ENCODE measurements around the gene TTLL9. TPM values are rescaled to one million over a fixed set of nuclear protein-coding genes. Genes with fewer than 3 reads are reported as not detected.
"Not testable (repeated sequence)": the region's sequence is repeated elsewhere in the genome, so short reads cannot be mapped to it uniquely, and the experiment has no call there.

Gene TTLL9
- total and polyA plus RNA-seq, 8 donors, result 0.14 to 1.4 (median 0.35) TPM; not detected in 1

GRCh38 chr20:31824125-31824485 lies 46.3 kb upstream of the TTLL9 start:
- 77 to 82% methylated on average over 4 of the region's 4 CpGs for WGBS, 2 donors
- Histone ChIP-seq H3K4me1 (peaks cover 0 to 11% (median 0%) of the 10 kb centered on the region in 3 donors), H3K27ac (no peak overlapping the region), H3K9me3 (no peaks in the 10 kb centered on the region), H3K36me3 (no peaks in the 10 kb centered on the region), H3K4me3 (no peak overlapping the region), H3K27me3 (no peaks in the 10 kb centered on the region)
- no peak for TF ChIP-seq CTCF (IDR thresholded peaks at IDR 0.05)
- DNase-seq, result peak in 1 of 6 donors; percentile 44
- intact Hi-C loops (cut with DNase I), result loop anchor here in 1 of 3 donors (5.0 kb wide), 1 partner anchor 208 kb away; no protein-coding TSS in a partner anchor
- ATAC-seq, result no peak
- no peak for FAIRE-seq

GRCh38 chr20:31824554-31825313 lies 45.7 kb upstream of the TTLL9 start:
- Histone ChIP-seq H3K27ac (no peak overlapping the region), H3K4me3 (no peak overlapping the region), H3K27me3 (no peaks in the 10 kb centered on the region), H3K9me3 (no peaks in the 10 kb centered on the region), H3K36me3 (no peaks in the 10 kb centered on the region), H3K4me1 (peaks cover 0 to 11% (median 0%) of the 10 kb centered on the region in 3 donors)
- no peak for DNase-seq
- TF ChIP-seq CTCF (IDR thresholded peaks at IDR 0.05), result no peak
- FAIRE-seq, result no peak
- ATAC-seq, result no peak
- 69 to 72% methylated on average over 14 of the region's 14 CpGs for WGBS, 2 donors
- intact Hi-C loops (cut with DNase I), result loop anchor here in 1 of 3 donors (5.0 kb wide), 1 partner anchor 208 kb away; no protein-coding TSS in a partner anchor

DNA sequence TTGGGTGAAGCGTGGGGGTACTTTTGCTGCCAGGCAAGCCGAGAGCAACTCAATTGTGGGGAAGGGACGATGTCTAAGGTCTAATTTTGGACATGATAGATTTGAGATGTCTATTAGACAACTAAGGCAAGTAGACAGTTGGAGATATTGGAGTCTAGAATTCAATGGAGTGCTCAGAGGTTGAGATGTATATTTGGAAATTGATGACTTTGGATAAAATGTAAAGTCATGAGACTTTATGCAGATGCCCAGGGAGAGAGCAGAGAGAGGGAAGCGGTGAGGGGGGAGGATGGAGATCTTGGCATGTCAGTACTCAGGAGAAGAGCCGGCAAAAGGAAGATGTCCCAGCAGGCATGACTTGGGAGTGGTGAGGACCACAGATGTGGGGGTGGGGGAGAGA lies 44.4 kb upstream of the TTLL9 start:
- intact Hi-C loops (cut with DNase I), result no loop called here
- no peaks in the 10 kb centered on the region for H3K9me3 ChIP-seq
- H3K27ac ChIP-seq, result no peak overlapping the region
- WGBS, 2 donors, result 89 to 90% methylated on average over 5 of the region's 5 CpGs
- no peak overlapping the region for H3K4me3 ChIP-seq
- DNase-seq, result no peak
- no peak for FAIRE-seq
- no peak for TF ChIP-seq CTCF (IDR thresholded peaks at IDR 0.05)
- ATAC-seq, result no peak
- H3K27me3 ChIP-seq, result no peaks in the 10 kb centered on the region
- H3K36me3 ChIP-seq, result no peaks in the 10 kb centered on the region
- H3K4me1 ChIP-seq, result peaks cover 0 to 11% (median 0%) of the 10 kb centered on the region in 3 donors

- WGBS, 2 donors, result 54 to 67% methylated on average over 2 of the region's 2 CpGs
- Histone ChIP-seq H3K36me3 (no peaks in the 10 kb centered on the region), H3K9me3 (no peaks in the 10 kb centered on the region), H3K27me3 (no peaks in the 10 kb centered on the region), H3K4me1 (peaks cover 0 to 4% (median 0%) of the 10 kb centered on the region in 3 donors), H3K4me3 (no peak overlapping the region), H3K27ac (no peak overlapping the region)
- TF ChIP-seq CTCF (IDR thresholded peaks at IDR 0.05), result no peak
- DNase-seq (no peak), ATAC-seq (no peak), FAIRE-seq (no peak)
- intact Hi-C loops (cut with DNase I), result no loop called here
Measured at GRCh38 chr20:31827059-31827458, 43.4 kb upstream of the TTLL9 start.

DNA sequence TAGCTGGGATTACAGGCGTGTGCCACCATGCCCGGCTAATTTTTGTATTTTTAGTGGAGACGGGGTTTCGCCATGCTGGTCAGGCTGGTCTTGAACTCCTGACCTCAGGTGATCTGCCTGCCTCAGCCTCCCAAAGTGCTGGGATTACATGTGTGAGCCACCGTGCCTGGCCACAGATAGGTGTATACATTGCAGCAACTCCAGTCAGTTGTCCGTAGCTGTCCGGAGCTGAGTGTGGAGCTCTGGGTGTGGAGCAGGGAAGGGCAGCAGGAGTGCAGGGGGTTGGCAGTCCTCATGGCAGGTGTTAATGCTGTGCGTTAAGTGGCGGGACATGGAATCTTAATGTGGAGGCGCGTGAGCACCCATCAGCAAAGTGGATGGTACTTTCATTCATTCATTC lies 42.4 kb upstream of the TTLL9 start:
- WGBS, 2 donors, result 89 to 93% methylated on average over 11 of the region's 11 CpGs
- H3K27me3 ChIP-seq; intact Hi-C loops (cut with DNase I); H3K27ac ChIP-seq; H3K4me1 ChIP-seq; FAIRE-seq; H3K36me3 ChIP-seq; ATAC-seq; H3K4me3 ChIP-seq; DNase-seq; H3K9me3 ChIP-seq: not testable (repeated sequence)
